ENCODE measurements around the gene DHRS7B. TPM values are rescaled to one million over a fixed set of nuclear protein-coding genes. Genes with fewer than 3 reads are reported as not detected.

The DHRS7B gene
- total RNA-seq, 1 donor from 2014 or later: 28.2 TPM

DNA sequence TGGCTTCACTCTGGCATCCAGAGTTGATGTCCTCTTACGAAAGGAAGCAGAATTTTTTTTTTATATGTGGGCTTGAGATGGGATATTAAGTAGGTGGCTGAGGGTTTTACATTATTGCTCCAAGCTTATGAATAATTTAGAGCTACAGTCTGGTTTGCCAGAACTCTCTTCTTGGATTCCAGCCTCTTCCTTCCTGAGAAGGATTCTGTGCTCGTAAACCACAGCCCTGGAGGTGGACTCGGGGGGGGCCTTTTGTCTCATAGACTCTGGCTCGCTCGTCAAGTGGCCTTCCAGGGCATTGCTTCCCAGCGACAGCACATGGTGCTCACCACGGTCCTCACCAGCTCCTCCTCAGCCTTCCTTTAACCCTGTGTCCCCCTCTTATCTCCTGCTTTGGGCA is 44.0 kb downstream of the DHRS7B start:
- H3K4me3 ChIP-seq (ENCODE audit: low read depth, low read length): no peak overlapping the region
- DNase-seq (ENCODE audit: low read depth): no peak
- H3K27me3 ChIP-seq (ENCODE audit: control insufficient read depth, insufficient read depth, low read length): no peaks in the 10 kb centered on the region
- no peaks in the 10 kb centered on the region for H3K36me3 ChIP-seq (ENCODE audit: control insufficient read depth, insufficient read depth, low read length)
- TF ChIP-seq, protein P1, sequence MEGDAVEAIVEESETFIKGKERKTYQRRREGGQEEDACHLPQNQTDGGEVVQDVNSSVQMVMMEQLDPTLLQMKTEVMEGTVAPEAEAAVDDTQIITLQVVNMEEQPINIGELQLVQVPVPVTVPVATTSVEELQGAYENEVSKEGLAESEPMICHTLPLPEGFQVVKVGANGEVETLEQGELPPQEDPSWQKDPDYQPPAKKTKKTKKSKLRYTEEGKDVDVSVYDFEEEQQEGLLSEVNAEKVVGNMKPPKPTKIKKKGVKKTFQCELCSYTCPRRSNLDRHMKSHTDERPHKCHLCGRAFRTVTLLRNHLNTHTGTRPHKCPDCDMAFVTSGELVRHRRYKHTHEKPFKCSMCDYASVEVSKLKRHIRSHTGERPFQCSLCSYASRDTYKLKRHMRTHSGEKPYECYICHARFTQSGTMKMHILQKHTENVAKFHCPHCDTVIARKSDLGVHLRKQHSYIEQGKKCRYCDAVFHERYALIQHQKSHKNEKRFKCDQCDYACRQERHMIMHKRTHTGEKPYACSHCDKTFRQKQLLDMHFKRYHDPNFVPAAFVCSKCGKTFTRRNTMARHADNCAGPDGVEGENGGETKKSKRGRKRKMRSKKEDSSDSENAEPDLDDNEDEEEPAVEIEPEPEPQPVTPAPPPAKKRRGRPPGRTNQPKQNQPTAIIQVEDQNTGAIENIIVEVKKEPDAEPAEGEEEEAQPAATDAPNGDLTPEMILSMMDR (IDR thresholded peaks at IDR 0.05; ENCODE audit: insufficient read depth, low read length, poor library complexity, severe bottlenecking): no peak

DNA sequence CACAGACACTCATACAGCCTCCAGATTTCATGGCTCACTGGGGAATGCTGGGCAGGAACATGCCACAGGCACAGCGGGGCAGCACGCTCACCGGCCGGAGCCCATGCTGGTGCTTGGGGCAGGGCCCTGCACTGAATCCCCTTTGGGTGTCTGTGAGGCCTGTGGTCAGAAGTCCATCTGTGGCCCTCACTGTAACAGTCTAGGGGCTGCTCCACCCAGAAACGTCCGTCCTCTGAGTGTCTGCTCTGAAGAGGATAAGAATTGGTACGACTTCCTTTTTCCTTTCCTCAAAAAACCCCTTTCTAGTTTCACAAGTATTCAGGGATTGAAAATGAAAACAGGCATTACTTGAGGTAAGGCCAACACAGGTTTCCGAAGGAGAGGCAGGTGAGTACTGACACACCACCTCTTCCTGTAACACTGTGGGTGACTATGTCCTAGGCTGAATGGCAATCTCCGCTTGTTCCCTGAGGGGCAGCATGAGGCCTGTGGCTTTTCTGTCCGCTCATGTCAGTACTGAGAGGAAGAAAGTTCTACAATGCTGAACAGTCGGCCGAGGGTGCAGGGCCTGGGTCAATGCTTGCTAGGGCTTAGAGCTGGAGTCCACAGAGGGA is 44.7 kb downstream of the DHRS7B start:
- no peak for DNase-seq (ENCODE audit: low read depth)
- TF ChIP-seq, protein P1 (IDR thresholded peaks at IDR 0.05; ENCODE audit: insufficient read depth, low read length, poor library complexity, severe bottlenecking): no peak
- H3K4me3 ChIP-seq (ENCODE audit: low read depth, low read length): no peak overlapping the region

DNA sequence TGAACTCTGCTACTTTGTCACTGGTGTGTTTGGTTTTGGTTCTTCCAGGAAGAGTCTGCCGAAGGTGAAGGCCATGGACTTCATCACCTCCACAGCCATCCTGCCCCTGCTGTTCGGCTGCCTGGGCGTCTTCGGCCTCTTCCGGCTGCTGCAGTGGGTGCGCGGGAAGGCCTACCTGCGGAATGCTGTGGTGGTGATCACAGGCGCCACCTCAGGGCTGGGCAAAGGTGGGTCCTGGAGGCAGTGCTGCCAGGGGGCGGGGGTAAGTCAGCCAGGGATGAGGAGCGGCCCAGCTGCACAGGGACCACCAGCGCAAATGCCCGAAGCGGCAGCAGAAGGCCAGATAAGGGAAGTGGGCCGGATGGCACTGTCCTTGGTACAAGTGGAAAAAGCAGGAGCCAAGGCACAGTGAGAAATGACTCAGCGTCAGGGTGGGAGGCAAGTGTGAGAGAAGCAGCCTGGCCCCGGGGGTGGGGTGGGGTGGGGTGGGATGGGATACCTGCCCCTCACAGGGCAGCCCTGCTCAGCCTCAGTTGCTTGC is 45.3 kb downstream of the DHRS7B start:
- TF ChIP-seq, protein P1 (IDR thresholded peaks at IDR 0.05; ENCODE audit: insufficient read depth, low read length, poor library complexity, severe bottlenecking): no peak
- Histone ChIP-seq H3K4me3 (ENCODE audit: low read depth, low read length) (no peak overlapping the region), H3K36me3 (ENCODE audit: control insufficient read depth, insufficient read depth, low read length) (no peaks in the 10 kb centered on the region), H3K27me3 (ENCODE audit: control insufficient read depth, insufficient read depth, low read length) (no peaks in the 10 kb centered on the region)
- no peak for DNase-seq (ENCODE audit: low read depth)

More for the DNA sequence above, 44.7 kb downstream of the DHRS7B start:
- Histone ChIP-seq H3K36me3 (ENCODE audit: control insufficient read depth, insufficient read depth, low read length) (no peaks in the 10 kb centered on the region), H3K27me3 (ENCODE audit: control insufficient read depth, insufficient read depth, low read length) (no peaks in the 10 kb centered on the region)

DNA sequence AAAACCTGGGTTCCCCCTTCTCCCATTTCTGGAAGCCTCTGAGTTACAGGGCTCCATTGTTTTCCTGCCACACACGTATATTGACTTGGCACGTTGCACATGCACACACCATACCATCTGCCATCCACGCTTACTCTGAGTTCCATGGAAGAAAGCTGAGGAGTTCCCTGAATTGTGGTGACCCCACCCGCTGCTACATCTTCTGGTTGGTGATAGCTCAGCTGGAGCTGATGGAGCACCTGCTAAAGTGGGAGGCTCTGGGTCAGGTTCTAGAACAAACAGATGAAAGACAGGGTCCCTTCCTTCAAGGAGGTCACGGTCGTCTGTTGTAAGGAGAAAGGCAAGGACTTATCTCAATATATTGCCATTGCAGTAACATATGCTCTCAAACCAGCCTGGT is 46.1 kb downstream of the DHRS7B start:
- Histone ChIP-seq H3K4me3 (ENCODE audit: low read depth, low read length) (no peak overlapping the region), H3K36me3 (ENCODE audit: control insufficient read depth, insufficient read depth, low read length) (no peaks in the 10 kb centered on the region), H3K27me3 (ENCODE audit: control insufficient read depth, insufficient read depth, low read length) (no peaks in the 10 kb centered on the region)
- TF ChIP-seq, protein P1 (IDR thresholded peaks at IDR 0.05; ENCODE audit: insufficient read depth, low read length, poor library complexity, severe bottlenecking): no peak
- no peak for DNase-seq (ENCODE audit: low read depth)

DNA sequence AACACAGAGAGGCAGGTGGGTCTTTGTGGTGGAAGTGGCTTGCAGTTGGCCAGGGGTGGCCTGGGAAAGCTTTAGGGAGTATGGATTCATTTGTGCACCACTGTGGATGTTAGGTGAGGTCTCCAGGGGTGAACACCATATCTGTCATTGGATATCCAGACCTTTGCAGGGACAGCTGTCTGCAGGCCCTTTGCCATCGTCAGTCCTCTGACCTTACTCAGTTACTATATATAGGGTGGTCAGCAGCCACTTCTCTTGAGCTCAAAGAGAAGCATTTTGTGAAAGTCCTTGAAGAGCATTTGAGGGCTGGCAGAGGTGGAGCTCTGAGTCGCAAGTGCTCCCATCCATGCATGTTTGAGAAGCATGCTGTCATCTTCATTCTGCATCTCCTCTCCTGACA is 46.8 kb downstream of the DHRS7B start:
- H3K4me3 ChIP-seq (ENCODE audit: low read depth, low read length): no peak overlapping the region
- no peak for DNase-seq (ENCODE audit: low read depth)
- TF ChIP-seq, protein P1 (IDR thresholded peaks at IDR 0.05; ENCODE audit: insufficient read depth, low read length, poor library complexity, severe bottlenecking): no peak
- H3K36me3 ChIP-seq (ENCODE audit: control insufficient read depth, insufficient read depth, low read length): no peaks in the 10 kb centered on the region
- H3K27me3 ChIP-seq (ENCODE audit: control insufficient read depth, insufficient read depth, low read length): no peaks in the 10 kb centered on the region

DNA sequence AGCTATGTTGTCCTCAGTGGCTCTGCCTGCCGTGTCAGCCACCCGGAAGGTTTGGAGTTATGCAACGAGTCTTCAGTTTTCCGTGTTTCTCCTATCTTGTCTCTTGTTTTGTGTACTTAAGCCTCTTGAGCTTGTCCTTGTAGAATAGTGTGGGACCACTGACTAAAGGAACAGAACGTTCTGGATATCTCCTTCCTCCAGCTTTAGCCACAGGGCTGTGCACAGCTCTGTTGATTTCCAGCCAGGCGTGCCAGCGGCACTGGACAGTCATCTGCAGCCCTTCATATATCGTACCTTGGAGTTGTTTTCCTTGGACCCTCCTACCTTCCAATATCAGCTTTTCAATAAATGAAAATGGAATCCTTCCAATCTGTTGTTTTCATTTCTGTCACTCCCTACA is 47.4 kb downstream of the DHRS7B start:
- Histone ChIP-seq H3K27me3 (ENCODE audit: control insufficient read depth, insufficient read depth, low read length) (no peaks in the 10 kb centered on the region), H3K4me3 (ENCODE audit: low read depth, low read length) (no peak overlapping the region), H3K36me3 (ENCODE audit: control insufficient read depth, insufficient read depth, low read length) (no peaks in the 10 kb centered on the region)
- TF ChIP-seq, protein P1 (IDR thresholded peaks at IDR 0.05; ENCODE audit: insufficient read depth, low read length, poor library complexity, severe bottlenecking): no peak
- DNase-seq (ENCODE audit: low read depth): no peak

All from kidney epithelial cell (primary cell).